GM19193 (cell line): ENCODE results near the gene FAM53B.

Source experiments
- POLR2A ChIP-seq: IDR thresholded peaks from 4 replicates; pipeline ENCODE4 v1.6.1; 2011; ENCODE audit not compliant: insufficient read depth, insufficient read length; ENCODE audit errors: extremely low read depth

FAM53B gene

GRCh38 chr10:124611738-124612137 is 132.4 kb downstream of the FAM53B start:
- TF ChIP-seq POLR2A = no peak

GRCh38 chr10:124609698-124610097 is 134.5 kb downstream of the FAM53B start:
- TF ChIP-seq POLR2A = no peak

- no peak for TF ChIP-seq POLR2A
These were observed 136.0 kb downstream of the FAM53B start for GRCh38 chr10:124608093-124608721.

GRCh38 chr10:124607693-124608092 is 136.5 kb downstream of the FAM53B start:
- no peak for TF ChIP-seq POLR2A

- TF ChIP-seq POLR2A = no peak
These were observed 137.4 kb downstream of the FAM53B start for GRCh38 chr10:124606822-124607221.

- no peak for TF ChIP-seq POLR2A
These were observed 138.0 kb downstream of the FAM53B start for GRCh38 chr10:124605856-124606812.

GRCh38 chr10:124605481-124605855 is 138.7 kb downstream of the FAM53B start:
- TF ChIP-seq POLR2A = no peak

GRCh38 chr10:124605001-124605370 is 139.2 kb downstream of the FAM53B start:
- no peak for TF ChIP-seq POLR2A

- TF ChIP-seq POLR2A = no peak
These were observed 139.8 kb downstream of the FAM53B start for GRCh38 chr10:124604214-124605000.

- TF ChIP-seq POLR2A = no peak
These were observed 140.6 kb downstream of the FAM53B start for GRCh38 chr10:124603376-124604213.

- no peak for TF ChIP-seq POLR2A
These were observed 141.4 kb downstream of the FAM53B start for GRCh38 chr10:124602646-124603365.

GRCh38 chr10:124602121-124602561 is 142.0 kb downstream of the FAM53B start:
- TF ChIP-seq POLR2A = no peak

GRCh38 chr10:124601431-124602120 is 142.6 kb downstream of the FAM53B start:
- TF ChIP-seq POLR2A = no peak

GRCh38 chr10:124601016-124601415 is 143.2 kb downstream of the FAM53B start:
- no peak for TF ChIP-seq POLR2A
